Calu3 (cell line): ENCODE data around the gene TBCEL. TPM values are rescaled to one million over a fixed set of nuclear protein-coding genes. Genes with fewer than 3 reads are reported as not detected.

Experiments used
- BruUV-seq: library from RNA; stranded (reverse); fragments of 400-500 nt; replicated peaks from 2 replicates; lab custom pipeline; 2021; lab: Mats Ljungman, UMichigan
- CTCF ChIA-PET: fragments of 300-600 bp; sonication (Branson Sonifier 250); formaldehyde crosslinking; loops from one replicate; lab custom pipeline; 2022; ENCODE audit warnings: antibody characterized with exemption; lab: Charles Lee
- DNase-seq: peaks from one replicate; pipeline ENCODE4 v3.0.0; 2022
- H3K27ac Mint-ChIP-seq: one replicate; pipeline ENCODE4 v1.8.0; 2022; ENCODE audit warnings: mixed read lengths; ENCODE audit not compliant: unreplicated experiment
- H3K27me3 Mint-ChIP-seq: one replicate; pipeline ENCODE4 v1.8.0; 2022; ENCODE audit warnings: mixed read lengths; ENCODE audit not compliant: unreplicated experiment
- H3K36me3 Mint-ChIP-seq: one replicate; pipeline ENCODE4 v1.8.0; 2022; ENCODE audit warnings: mild to moderate bottlenecking, moderate library complexity, mixed read lengths; ENCODE audit not compliant: insufficient read depth, unreplicated experiment
- H3K4me1 Mint-ChIP-seq: one replicate; pipeline ENCODE4 v1.8.0; 2022; ENCODE audit warnings: mild to moderate bottlenecking, low read depth, mixed read lengths; ENCODE audit not compliant: unreplicated experiment
- H3K4me3 Mint-ChIP-seq: one replicate; pipeline ENCODE4 v1.8.0; 2022; ENCODE audit warnings: mild to moderate bottlenecking, low read depth, moderate library complexity, mixed read lengths; ENCODE audit not compliant: unreplicated experiment
- H3K9me3 Mint-ChIP-seq: one replicate; pipeline ENCODE4 v1.8.0; 2022; ENCODE audit warnings: low read depth, mixed read lengths; ENCODE audit not compliant: unreplicated experiment
- intact Hi-C: fragments of 100-400 bp; cut with micrococcal nuclease; formaldehyde crosslinking; loops from one replicate; pipeline ENCODE4 v1.10.0; 2022; ENCODE audit not compliant: unreplicated experiment
- total RNA-seq: library from RNA; stranded (reverse); gene quantifications from 2 replicates; pipeline ENCODE4 v1.2.3, GENCODE V29; 2022
- TF ChIP-seq, protein P1 (sequence below): fragments of 200-600 bp; IDR thresholded peaks from one replicate; pipeline ENCODE4 v1.8.0; 2022; ENCODE audit warnings: antibody characterized with exemption; ENCODE audit not compliant: unreplicated experiment

TBCEL gene
- total RNA-seq, 1 experiment from 2014 or later, result 0.80 TPM

DNA sequence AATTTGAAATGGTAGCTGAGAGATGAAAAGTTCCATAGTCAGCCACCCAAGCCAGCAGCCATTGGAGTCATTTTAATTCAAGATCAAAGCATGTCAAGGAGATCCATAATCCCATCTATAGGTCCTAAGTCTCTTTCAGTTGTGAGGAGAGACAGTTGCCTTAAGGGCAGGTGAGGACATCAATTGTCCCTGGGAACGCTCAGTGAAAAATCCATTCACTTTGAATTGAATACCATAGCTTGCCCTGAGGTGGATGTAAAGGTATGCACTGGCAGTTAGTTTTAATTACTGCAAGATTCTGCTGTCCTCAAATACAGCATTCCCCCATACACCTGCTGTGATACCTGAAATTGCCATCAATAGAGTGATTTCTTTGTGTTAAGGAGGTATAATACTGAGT lies 25.3 kb upstream of the TBCEL start:
- intact Hi-C loops, result no loop called here
- DNase-seq, result no peak
- CTCF ChIA-PET, result no interaction called here
- TF ChIP-seq, protein P1, sequence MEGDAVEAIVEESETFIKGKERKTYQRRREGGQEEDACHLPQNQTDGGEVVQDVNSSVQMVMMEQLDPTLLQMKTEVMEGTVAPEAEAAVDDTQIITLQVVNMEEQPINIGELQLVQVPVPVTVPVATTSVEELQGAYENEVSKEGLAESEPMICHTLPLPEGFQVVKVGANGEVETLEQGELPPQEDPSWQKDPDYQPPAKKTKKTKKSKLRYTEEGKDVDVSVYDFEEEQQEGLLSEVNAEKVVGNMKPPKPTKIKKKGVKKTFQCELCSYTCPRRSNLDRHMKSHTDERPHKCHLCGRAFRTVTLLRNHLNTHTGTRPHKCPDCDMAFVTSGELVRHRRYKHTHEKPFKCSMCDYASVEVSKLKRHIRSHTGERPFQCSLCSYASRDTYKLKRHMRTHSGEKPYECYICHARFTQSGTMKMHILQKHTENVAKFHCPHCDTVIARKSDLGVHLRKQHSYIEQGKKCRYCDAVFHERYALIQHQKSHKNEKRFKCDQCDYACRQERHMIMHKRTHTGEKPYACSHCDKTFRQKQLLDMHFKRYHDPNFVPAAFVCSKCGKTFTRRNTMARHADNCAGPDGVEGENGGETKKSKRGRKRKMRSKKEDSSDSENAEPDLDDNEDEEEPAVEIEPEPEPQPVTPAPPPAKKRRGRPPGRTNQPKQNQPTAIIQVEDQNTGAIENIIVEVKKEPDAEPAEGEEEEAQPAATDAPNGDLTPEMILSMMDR, result no peak
- H3K4me3 Mint-ChIP-seq, result no peak overlapping the region
- H3K4me1 Mint-ChIP-seq, result no peaks in the 10 kb centered on the region
- no peaks in the 10 kb centered on the region for H3K9me3 Mint-ChIP-seq
- H3K27ac Mint-ChIP-seq, result no peak overlapping the region
- BruUV-seq, result no TSS peak
- H3K36me3 Mint-ChIP-seq, result no peaks in the 10 kb centered on the region
- H3K27me3 Mint-ChIP-seq, result no peaks in the 10 kb centered on the region

- H3K36me3 Mint-ChIP-seq, result no peaks in the 10 kb centered on the region
- H3K4me1 Mint-ChIP-seq, result no peaks in the 10 kb centered on the region
- no TSS peak for BruUV-seq
- H3K4me3 Mint-ChIP-seq, result no peak overlapping the region
- peaks cover 11% of the 10 kb centered on the region for H3K27me3 Mint-ChIP-seq
- peaks cover 3% of the 10 kb centered on the region for H3K9me3 Mint-ChIP-seq
- CTCF ChIA-PET, result no interaction called here
- DNase-seq, result no peak
- no peak overlapping the region for H3K27ac Mint-ChIP-seq
- TF ChIP-seq, protein P1, result no peak
- intact Hi-C loops, result no loop called here
Measured at GRCh38 chr11:121004206-121004840, 19.6 kb upstream of the TBCEL start.

DNA sequence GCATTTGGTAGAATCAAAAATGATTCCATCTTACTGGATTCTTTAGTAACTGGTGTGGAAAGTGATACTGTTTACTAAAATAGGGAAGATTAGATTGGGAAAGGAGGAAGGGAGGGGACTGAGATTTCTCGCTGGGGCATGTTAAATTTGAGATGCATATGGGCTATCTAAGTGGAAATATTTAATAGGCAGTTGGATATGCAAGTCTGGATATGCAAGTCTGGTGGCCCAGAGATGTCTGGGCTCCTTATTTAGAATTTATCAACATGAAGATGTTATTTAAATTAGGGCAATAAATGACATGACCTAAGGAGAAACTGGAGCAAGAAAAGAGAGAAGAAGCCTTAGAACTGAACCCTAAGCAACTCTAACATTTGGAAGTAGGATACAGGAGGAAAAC lies 17.0 kb upstream of the TBCEL start:
- no TSS peak for BruUV-seq
- intact Hi-C loops, result no loop called here
- Mint-ChIP-seq H3K4me3 (no peak overlapping the region), H3K9me3 (peaks cover 3% of the 10 kb centered on the region), H3K4me1 (no peaks in the 10 kb centered on the region), H3K27me3 (peaks cover 11% of the 10 kb centered on the region), H3K27ac (no peak overlapping the region), H3K36me3 (no peaks in the 10 kb centered on the region)
- TF ChIP-seq, protein P1, result no peak
- no peak for DNase-seq
- CTCF ChIA-PET, result no interaction called here

- H3K9me3 Mint-ChIP-seq, result peaks cover 3% of the 10 kb centered on the region
- TF ChIP-seq, protein P1, result no peak
- H3K36me3 Mint-ChIP-seq, result no peaks in the 10 kb centered on the region
- H3K4me3 Mint-ChIP-seq, result no peak overlapping the region
- H3K4me1 Mint-ChIP-seq, result no peaks in the 10 kb centered on the region
- intact Hi-C loops, result no loop called here
- no peak for DNase-seq
- CTCF ChIA-PET, result no interaction called here
- H3K27ac Mint-ChIP-seq, result no peak overlapping the region
- BruUV-seq, result no TSS peak
- peaks cover 11% of the 10 kb centered on the region for H3K27me3 Mint-ChIP-seq
Measured at GRCh38 chr11:121008551-121008950, 15.4 kb upstream of the TBCEL start.
